NCI-H2107 (cell line): ENCODE data around the gene SCAMP4.

Experiments used
- DNase-seq: peaks from one replicate; lab custom pipeline; 2025; lab: John Stamatoyannopoulos, UW

Gene SCAMP4

DNA sequence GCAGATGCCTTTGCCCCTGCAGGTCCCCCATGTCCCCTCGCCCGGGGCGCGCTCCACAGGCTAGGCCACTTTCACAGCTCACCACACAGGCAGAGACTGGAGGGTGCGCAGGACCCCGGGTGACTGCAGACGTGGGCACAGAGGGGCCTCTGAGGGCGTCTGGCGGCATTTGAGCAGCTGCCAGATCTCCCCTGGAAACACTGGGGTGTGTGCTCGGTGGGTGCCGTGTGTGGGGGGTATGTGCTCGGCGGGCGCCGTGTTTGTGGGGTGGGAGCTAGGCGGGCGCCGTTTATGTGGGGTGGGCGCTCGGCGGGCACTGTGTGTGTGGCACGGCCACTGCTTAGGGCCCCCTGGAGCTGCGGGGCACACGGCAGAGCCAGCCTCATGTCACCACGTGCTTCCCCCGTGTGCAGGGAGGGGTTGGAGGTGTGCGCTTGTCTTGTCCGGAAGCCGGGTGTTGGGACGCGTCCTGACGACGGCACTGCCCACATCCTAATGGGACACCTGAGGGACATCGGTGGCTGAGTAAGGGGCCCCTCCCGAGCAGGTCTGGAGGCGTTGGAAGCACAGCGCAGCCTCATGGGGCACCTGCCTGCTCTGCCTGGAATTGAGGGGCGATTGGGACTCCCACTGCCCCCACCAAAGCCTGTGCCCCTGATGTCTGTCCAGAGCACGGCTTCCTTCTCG, 52.5 kb downstream of the SCAMP4 start:
- DNase-seq = no peak

DNA sequence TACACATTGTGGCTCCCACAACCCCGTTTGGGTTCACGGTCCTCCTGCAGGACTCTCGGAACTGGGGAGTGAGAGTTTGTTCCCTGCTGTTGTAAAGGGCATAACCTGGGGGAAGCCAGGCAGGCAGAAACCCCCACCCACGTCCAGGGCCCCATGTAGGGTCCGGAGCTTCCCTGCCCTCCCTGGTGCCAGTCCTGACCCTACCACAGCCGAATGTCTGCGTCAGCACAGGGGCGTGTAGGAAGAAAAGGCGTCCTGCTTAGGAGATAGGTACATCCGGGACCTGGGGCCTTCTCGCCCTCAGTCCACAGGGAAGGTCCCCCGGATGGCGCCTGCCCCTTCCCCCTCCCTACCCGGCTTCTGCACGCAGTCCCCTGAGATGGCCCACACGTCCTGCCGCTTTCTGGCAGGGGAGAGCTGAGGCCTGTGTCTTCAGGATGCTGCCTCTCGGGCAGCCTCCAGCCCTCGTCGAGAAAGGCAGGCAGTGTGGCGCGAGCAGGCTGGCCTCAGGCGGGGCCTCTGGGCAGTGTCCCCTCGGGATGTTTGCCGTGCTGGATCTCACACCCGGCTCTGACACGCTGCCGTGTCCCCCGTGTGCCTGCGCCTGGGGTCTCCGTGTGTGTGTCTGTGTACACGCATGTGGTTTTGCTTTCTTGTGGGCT, 54.9 kb downstream of the SCAMP4 start:
- no peak for DNase-seq

DNA sequence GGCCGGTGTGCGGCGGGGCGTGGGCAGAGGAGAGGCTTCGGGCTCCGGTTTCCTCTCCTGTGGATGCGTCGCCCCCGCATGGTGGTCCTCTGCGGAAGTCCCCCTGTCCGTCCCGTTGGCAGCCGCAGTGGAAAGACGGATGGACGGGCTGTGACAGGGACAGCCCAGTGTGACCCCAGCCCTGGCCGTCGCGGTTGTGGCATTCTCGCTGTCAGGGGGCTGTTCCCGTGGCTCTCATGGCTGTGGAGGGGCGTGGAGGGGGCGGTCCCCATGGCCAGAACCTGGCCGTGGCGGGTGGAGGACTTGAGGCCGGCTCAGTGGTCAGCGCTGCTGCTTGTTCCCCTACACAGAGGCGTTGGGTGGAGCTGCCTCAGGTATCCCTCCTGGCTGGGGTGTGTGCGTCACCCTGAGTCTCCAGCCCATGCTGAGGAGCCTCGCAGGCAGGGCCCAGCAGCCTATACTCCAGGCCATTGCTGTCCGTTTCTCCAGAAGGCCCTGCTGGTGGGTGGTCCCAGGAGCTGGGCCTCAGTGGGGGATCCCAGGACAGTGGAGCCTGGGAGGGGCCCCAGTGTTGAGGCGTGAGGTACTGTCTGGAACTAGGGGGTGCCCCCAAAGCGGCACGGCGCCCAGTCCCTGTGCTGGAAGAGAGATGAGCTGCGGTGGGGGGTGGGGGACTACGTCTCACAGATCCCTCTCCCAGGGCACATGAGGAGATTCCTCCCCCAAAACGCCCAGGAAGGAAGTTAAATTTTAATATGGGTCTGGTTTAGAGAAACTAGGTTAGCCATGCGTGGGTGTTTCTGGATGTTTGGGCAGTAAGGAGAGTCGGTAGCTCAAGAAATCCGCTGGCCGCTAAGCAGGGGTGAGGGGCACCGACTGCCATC, 56.0 kb downstream of the SCAMP4 start:
- no peak for DNase-seq

DNA sequence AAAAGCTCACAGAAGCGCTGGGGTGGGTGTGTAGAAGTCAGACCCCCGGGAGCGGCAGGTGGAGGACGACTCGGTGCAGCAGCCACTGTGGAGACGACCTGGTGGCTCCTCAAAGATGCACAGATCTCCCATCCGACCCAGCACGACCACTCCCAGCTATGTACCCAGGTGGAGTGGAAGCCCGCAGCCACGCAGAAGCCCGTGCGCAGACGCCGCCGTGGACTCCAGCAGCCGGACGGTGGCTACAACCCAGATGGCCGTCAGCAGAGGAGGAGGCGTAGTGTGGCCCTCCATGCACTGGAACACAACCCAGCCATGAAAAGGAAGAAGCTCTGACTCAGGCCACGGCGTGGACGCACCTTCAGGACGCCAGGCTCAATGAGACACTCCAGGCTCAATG, 57.5 kb downstream of the SCAMP4 start:
- DNase-seq = no peak

DNA sequence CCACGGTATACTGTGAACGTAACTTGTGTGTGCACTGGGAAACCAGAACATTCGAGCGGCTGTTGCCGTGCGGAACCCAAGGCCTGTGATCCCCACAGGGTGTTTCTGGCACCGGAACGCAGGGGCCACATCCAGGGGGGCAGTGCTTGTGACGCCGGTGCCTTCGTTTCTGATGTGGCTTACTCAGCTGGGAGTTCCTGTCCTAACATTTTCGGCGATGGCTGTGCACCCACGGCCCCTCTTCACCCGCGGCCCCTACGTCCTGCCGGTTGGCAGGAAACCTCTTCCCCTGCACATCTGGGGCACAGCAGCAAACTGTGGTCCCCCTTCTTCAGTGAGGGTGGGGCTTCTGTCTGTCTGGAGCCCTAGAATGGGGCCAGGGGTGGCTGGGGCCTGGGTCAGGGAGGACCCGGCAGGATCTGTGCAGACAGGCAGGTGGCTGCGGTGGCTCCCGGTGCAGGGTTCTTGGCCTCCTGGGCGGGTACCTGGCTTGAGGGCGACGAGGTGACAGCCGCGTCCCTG, 61.9 kb downstream of the SCAMP4 start:
- DNase-seq = no peak

DNA sequence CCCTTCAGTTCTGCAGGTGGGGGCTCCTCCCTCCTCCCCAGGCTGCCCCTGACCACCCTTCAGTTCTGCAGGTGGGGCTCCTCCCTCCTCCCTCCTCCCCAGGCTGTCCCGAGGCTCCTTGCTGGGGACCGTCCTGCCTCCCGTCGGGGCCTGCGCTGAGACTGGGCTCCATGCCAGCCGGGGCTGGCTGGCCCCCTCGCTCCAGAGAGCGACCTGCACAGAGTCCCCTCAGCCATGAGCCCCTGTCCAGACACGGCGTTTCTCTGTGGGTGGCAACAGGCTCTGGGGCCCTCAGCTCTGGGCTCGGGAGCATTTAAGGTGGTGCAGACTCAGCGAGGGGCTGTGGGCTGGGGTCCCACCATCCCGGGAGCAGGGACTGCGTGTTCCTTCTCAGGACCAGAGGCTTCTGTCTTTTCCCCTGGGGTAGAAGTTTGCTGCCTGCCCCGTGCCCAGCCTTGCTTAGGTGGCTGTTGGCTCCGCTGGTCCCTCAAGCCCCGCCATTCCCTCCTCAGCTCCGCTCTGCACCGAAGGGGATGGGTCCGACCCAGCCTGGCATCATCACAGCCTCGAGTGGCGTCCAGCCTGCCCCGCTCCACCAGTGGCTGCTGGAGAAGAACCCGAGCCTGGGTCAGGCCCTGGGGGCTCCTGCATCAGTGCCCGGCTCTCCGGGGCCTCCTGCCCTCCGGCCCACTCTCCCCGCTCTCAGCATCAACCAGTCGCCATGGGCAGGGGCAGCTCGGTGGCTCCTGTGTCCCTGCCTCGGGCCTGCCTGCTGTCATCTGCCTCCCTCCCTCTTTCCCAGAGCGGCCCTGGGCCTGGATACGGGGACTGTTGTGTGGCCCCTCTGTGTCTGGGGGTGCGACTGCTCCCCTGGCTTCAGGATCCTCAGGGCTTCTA, 63.3 kb downstream of the SCAMP4 start:
- no peak for DNase-seq

DNA sequence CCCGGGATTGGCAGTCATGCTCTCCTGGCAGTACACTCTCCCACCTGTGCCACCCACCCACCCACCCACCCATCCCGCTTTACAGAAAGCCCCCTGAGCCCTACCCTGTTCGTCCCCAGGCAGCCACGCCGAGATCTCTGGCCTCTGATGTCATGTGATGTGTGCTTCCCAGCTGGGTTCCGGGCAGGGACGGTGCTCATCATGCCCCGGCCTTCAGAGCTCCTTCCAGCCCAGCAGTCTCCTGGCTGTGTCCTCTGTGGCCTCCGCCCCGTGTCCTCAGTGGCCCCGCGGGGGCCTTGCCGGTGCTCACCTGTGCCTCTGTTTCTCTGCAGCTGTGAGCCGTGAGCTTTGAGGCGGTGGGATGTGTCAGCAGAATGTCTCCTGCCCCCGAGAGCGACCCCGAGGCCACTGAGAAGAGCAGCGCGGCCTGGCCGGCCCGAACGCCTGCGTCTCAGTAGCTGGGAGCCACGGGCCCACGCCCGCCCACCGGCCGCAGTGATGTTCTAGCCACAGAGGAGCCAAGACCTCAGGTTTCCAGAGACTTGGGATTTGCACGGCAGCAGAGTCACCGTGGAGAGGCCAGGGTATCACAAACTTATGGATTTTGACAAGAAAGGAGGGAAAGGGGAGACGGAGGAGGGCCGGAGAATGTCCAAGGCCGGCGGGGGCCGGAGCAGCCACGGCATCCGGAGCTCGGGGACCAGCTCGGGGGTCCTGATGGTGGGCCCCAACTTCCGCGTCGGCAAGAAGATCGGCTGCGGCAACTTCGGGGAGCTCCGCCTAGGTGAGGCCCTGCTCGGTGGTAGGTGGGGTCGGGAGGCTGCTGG, 64.2 kb downstream of the SCAMP4 start:
- no peak for DNase-seq

DNA sequence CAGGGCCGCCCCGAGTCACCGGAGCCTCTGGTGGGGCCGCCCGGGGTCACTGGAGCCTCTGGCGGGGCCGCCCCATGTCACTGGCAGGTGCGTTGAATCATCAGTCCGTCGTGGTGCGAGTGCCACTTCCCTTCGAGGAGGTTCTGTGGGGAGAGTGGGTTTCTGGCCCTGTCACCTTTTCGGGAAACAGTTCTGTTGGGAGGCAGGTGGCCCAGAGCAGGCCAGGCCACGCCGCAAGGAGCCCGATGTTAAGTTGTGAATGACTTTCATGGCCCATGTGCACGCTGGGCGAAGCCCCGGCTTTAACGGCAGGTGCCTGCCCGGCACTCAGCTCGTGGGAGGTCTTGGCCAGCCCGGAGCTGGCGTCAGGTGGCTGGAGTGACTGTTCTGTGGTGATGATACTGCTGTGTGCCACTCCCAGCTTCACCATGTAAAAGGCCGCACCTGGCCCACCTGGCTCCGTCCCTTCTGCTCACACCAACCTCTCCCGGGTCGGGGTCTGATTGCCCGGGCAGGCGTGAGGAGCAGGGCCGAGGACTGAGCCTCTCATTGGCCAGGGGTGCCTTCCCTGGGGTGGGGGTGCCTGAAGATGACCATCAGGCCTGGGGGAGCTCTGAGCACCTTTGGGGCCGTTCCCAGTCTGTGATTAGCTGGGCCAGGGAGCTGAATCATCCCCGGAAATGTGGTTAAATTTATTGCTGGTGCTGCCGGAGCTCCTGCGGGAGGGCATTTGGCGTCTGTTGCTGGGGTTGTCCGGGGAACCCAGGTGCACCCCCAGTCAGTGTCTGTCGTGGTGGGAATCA, 65.0 kb downstream of the SCAMP4 start:
- DNase-seq = no peak

DNA sequence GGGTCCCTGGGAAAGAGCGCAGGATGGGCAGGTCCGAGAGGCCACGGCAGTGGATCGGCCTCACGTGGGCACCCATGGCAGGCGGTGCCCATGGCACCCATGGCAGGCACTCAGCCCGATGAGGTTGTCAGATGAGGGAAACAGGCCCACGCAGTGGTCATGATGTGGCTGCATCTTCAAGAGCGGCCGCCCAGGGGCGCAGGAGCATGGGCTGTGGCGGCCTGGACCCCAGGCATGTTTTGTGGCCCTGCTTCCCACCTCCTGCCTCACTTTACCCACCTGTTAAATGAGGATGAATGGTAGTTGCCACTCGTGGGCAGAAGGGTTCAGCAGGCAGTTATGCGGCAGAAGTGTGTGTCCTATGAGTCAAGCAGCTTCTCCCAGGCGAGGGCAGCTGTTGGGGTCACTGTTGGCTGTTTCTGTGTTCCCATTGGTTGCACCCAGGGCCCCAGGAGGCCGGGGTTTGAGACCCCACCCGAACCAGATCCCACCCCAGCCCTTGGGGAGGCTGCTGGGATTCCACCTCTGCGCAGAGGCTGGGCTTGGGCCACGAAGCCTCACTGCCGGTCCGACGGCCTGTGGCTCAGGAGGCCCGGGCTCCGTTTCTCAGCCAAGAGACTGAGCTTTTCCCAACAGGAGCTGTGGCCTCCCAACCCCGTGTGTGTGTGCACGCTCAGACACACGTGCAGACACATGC, 65.8 kb downstream of the SCAMP4 start:
- no peak for DNase-seq

DNA sequence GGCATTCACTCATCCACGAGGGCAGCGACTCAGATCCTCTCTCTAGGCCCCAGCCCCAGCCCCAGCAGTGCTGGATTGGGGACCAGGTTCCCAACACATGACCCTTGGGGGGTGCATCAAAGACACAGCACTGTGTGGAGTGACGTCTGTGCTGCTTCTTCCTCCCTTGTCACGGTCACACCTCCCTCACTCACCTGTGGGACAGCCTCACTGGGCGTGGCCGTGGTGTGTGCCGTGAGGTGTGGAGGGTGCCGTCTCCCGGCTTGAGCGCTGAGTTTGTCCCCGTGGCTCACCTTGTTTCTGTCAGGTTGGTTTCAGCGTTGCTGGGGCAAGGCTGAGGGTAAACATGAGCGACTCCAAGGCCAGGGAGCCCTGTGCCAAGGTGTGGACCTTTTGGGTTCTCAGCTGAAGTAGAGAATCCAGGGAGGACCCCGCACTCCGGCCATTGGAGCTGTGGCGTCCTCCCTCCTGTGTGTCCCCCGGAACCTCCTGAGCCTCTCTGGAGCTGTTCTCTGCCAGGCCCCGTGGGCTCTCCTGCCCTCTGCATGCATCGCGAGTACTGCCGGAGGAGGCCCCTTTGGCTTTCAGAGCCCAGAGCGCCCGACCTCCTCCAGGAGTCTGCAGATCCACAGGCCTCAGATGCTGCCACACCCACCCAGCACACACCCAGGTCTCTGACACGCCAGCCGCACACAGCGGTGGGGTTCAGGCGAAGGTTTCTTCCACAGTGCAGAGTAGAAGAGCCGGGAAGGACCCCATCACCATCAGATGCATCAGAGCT, 69.4 kb downstream of the SCAMP4 start:
- DNase-seq = no peak

DNA sequence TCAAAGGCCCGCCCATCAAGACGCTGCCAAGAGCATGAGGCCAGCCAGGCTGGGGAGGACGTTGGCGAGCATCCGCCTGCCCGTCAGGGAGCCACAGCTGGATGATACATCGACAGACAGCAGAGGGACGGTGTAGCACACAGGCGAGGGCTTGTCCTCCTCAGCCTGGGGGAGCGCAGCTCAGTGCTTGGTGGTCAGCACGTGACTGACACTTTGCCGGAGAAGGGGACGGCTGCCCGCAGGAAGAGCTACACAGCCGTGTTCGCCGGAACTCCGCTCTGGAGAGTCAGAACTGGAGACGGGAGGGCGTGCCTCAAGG, 69.9 kb downstream of the SCAMP4 start:
- no peak for DNase-seq
